Transverse colon (tissue), 4 donors: ENCODE data around the gene GPR143. TPM values are rescaled to one million over a fixed set of nuclear protein-coding genes. Genes with fewer than 3 reads are reported as not detected.

ENCODE experiments used
- DNase-seq: peaks from one replicate; pipeline ENCODE4 v3.0.0-alpha.2; 2019
- H3K27ac ChIP-seq, 4 donors: fragments of 200-600 bp; sonication (generic); 2 replicates each; pipeline ENCODE4 v1.5.1; 2016 to 2018; ENCODE audit warnings: inconsistent platforms in 4 of 4
- H3K27me3 ChIP-seq: fragments of 200-600 bp; sonication (generic); 2 replicates; pipeline ENCODE4 v1.5.1; 2017; ENCODE audit warnings: inconsistent platforms
- H3K36me3 ChIP-seq, 4 donors: fragments of 200-600 bp; sonication (generic); 2 replicates each; pipeline ENCODE4 v1.5.1; 2017 to 2019; ENCODE audit warnings: inconsistent platforms in 4 of 4
- H3K4me1 ChIP-seq, 4 donors: fragments of 200-600 bp; sonication (generic); 2 replicates each; pipeline ENCODE4 v1.5.1; 2017 to 2020; ENCODE audit warnings: inconsistent platforms in 4 of 4
- H3K4me3 ChIP-seq, 4 donors: fragments of 200-600 bp; sonication (generic); 1 replicate in 1 of 4; 2 replicates in 3 of 4; pipeline versions ENCODE4 v1.5.1 to v1.6.1; 2017 to 2019; ENCODE audit warnings: inconsistent platforms in 4 of 4
- H3K9me3 ChIP-seq, 2 donors: fragments of 200-600 bp; sonication (generic); 2 replicates each; pipeline ENCODE4 v1.5.1; 2017 to 2019; ENCODE audit warnings: inconsistent platforms in 2 of 2
- EP300 ChIP-seq: sonication (generic); formaldehyde crosslinking; IDR thresholded peaks from one replicate; pipeline ENCODE4 v1.6.1; 2017; ENCODE audit warnings: antibody characterized with exemption, low read depth
- POLR2A ChIP-seq: fragments of 450-650 bp; IDR thresholded peaks from one replicate; pipeline ENCODE4 v1.6.1; 2016; ENCODE audit warnings: antibody characterized with exemption, mild to moderate bottlenecking, moderate library complexity
- POLR2AphosphoS5 ChIP-seq, 3 donors: sonication (generic); formaldehyde crosslinking; IDR thresholded peaks; one replicate each; pipeline ENCODE4 v1.6.1; 2016; ENCODE audit warnings: antibody characterized with exemption in 3 of 3
- WGBS, 2 donors: methylation state at CpG; one replicate each; pipeline ENCODE4 v1.1.5; 2018; ENCODE audit warnings: low coverage in 1 of 2; 5-methylcytosine and 5-hydroxymethylcytosine counted together
- in situ Hi-C, 4 donors: fragments of 200-750 bp; cut with MboI; loops; one replicate each; pipeline versions ENCODE4 v1.15.0 to v1.15.1; 2017; ENCODE audit warnings: low sequenced_read_pairs in 3 of 4, low pct_ligation_motif_present in 1 of 4, low pct_unique_long_range_greater_than_20kb in 1 of 4
- intact Hi-C: fragments of 100-400 bp; cut with DNase I; formaldehyde crosslinking; loops from one replicate; pipeline ENCODE4 v1.15.1; 2023; ENCODE audit warnings: low total_unique reads
- total RNA-seq, 4 donors: library from RNA; depleted of rRNA; stranded (reverse); fragments of >200 nt; gene quantifications; one replicate each; pipeline ENCODE4 v1.1.0, GENCODE V29; 2016
- TF ChIP-seq, protein P1 (sequence below), 5 experiments: fragments of 200-600 bp in 3 of 5; fragments of 450-650 bp in 2 of 5; sonication (generic) in 3 of 5; IDR thresholded peaks; 1 replicate in 2 of 5; 2 replicates in 3 of 5; pipeline ENCODE4 v1.5.1; 2016 to 2017; ENCODE audit warnings: antibody characterized with exemption in 5 of 5, inconsistent platforms in 3 of 5, mild to moderate bottlenecking in 2 of 5, moderate library complexity in 1 of 5

Gene GPR143
- total RNA-seq, 4 donors from 2014 or later, result 1.1 to 1.6 TPM; not detected in 2

DNA sequence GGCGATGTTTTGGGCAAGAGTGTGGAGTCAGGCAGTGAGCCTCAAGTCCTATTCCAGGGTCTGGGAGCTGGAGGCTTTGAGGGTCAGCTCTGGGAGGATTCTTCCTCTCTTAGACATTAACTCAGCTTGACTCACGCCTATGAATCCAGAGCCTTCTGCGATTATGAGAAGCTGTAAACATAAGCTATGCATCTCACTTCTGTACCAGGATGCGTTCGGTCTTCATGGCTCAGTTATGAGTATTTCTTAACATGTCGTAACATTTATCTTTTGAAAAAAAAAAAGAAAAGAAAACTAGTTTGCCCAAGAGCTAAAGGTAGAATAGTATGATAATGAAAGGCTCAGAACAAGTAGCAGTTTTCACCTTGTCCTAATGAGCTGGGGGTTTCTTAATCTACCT, 25.2 kb upstream of the GPR143 start:
- intact Hi-C loops, result no loop called here

DNA sequence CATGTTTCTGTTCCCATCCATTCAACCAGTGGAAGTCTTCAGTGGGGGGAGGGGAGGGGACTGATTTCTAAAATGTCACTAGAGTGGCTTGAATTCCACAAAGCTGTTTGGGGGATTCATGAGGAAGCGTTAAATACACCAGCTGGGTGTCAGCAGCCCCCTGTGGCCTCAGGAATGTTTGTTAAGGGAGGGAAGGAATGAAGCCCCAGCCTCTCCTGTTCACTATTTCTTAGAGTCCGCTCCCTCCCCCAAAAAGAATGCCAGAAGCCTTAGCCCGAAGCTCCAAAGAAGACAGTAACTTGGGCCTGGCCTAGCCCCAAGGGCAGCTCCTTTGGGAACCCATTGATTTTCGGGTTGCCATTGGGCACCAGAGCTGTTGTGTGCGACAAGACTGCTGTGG, 23.9 kb upstream of the GPR143 start:
- H3K4me3 ChIP-seq, result no peak overlapping the region
- no peaks in the 10 kb centered on the region for H3K36me3 ChIP-seq
- H3K9me3 ChIP-seq, result no peaks in the 10 kb centered on the region
- peaks cover 0 to 16% (median 0%) of the 10 kb centered on the region in 4 donors for H3K4me1 ChIP-seq
- intact Hi-C loops (no loop called here), in situ Hi-C loops (no loop called here)
- WGBS, 2 donors, result 56% methylated on average over 5 of the region's 5 CpGs; no CpG with 5 or more reads in 1 of the 2 donors
- H3K27me3 ChIP-seq, result peaks cover 4% of the 10 kb centered on the region
- H3K27ac ChIP-seq, result peak overlapping the region in 1 of 4 donors; percentile 29
- no peak for DNase-seq
- TF ChIP-seq EP300 (no peak), POLR2AphosphoS5 (IDR thresholded peaks at IDR 0.05) (no peak), POLR2A (no peak)
- TF ChIP-seq, protein P1, sequence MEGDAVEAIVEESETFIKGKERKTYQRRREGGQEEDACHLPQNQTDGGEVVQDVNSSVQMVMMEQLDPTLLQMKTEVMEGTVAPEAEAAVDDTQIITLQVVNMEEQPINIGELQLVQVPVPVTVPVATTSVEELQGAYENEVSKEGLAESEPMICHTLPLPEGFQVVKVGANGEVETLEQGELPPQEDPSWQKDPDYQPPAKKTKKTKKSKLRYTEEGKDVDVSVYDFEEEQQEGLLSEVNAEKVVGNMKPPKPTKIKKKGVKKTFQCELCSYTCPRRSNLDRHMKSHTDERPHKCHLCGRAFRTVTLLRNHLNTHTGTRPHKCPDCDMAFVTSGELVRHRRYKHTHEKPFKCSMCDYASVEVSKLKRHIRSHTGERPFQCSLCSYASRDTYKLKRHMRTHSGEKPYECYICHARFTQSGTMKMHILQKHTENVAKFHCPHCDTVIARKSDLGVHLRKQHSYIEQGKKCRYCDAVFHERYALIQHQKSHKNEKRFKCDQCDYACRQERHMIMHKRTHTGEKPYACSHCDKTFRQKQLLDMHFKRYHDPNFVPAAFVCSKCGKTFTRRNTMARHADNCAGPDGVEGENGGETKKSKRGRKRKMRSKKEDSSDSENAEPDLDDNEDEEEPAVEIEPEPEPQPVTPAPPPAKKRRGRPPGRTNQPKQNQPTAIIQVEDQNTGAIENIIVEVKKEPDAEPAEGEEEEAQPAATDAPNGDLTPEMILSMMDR (IDR thresholded peaks at IDR 0.05), result no peak

More for the DNA sequence above, 25.2 kb upstream of the GPR143 start:
- Histone ChIP-seq H3K36me3 (no peaks in the 10 kb centered on the region), H3K9me3 (no peaks in the 10 kb centered on the region), H3K27me3 (no peaks in the 10 kb centered on the region), H3K4me3 (no peak overlapping the region), H3K4me1 (peaks cover 0 to 16% (median 0%) of the 10 kb centered on the region in 4 donors), H3K27ac (no peak overlapping the region)
- TF ChIP-seq POLR2A, result no peak
- no peak for TF ChIP-seq POLR2AphosphoS5 (IDR thresholded peaks at IDR 0.05)
- no peak for TF ChIP-seq EP300
- TF ChIP-seq, protein P1 (IDR thresholded peaks at IDR 0.05), result no peak
- in situ Hi-C loops, result no loop called here
- no peak for DNase-seq
- WGBS, 2 donors, result 85 to 89% methylated on average over 4 to 6 of the region's 6 CpGs

DNA sequence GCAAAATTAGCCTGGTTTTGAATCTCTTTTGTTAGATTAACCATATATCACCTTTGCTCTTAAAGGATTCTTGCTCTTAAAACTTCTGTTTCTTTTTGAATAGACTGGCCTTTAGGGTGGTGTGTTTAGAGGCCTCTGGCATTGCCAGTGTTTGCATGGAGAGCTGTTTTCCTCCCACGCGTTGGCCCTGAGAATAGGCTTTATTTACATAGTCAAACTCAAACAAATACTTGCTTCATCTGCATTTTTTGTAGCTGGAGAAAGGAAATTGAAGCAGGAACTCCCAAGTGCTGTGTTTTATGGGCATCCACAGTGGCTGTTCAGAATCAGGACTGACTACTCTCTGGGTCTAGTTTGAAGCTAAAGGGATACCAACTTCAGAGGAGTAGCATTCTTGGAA, 23.3 kb upstream of the GPR143 start:
- Histone ChIP-seq H3K4me1 (peaks cover 0 to 13% (median 0%) of the 10 kb centered on the region in 4 donors), H3K27me3 (peaks cover 4% of the 10 kb centered on the region), H3K27ac (peak overlapping the region in 1 of 4 donors; percentile 29), H3K4me3 (no peak overlapping the region), H3K36me3 (no peaks in the 10 kb centered on the region), H3K9me3 (no peaks in the 10 kb centered on the region)
- intact Hi-C loops (no loop called here), in situ Hi-C loops (no loop called here)
- DNase-seq, result no peak
- TF ChIP-seq EP300, result no peak
- no peak for TF ChIP-seq POLR2A
- TF ChIP-seq POLR2AphosphoS5 (IDR thresholded peaks at IDR 0.05), result no peak
- TF ChIP-seq, protein P1 (IDR thresholded peaks at IDR 0.05), result no peak
- WGBS, 2 donors, result 11 to 20% methylated on average over 2 of the region's 2 CpGs

DNA sequence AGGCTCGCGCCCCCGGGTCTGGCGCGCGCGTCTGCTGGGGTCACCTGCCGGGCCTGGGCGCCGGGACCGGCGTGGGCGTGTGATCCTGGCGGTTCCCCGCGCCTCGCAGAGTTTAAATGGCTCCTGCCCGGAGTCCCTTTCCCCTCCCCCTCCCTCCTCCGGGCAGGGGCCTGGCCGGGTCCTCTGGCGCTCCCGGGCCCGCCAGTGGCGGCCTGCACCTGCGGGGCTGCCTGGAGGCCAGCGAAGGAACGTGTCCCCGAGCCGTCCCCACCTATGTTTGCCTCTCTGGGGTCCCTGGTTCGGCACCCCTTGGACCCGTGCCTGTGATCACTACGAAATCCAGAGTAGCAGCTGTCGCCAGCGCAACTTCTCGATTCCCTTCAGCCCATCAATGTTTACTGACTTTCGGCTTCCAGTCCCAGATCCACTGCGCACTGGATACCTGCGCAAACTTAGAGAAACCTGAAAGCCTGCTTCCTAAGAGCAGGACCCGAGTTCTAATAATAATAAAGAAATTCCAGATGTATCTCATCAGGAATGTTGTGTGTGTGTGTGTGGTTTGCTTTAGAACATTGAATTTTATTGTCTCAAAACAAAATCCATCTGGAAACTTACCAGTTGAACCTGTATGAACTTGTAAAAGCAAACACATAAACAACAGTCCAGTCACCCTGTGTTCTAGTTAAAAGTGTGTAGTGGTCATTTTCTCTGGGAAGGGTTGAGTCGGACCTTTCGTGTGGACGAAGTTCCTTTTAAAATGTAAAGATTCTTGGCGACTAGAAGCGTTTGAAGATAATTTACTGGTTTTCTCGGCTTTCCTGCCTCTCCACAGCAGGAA, 21.4 kb upstream of the GPR143 start:
- peak overlapping the region; percentile 14 to 60 (median 55) for H3K4me3 ChIP-seq
- peaks cover 0 to 10% (median 0%) of the 10 kb centered on the region in 4 donors for H3K4me1 ChIP-seq
- no peaks in the 10 kb centered on the region for H3K36me3 ChIP-seq
- in situ Hi-C loops, result no loop called here
- intact Hi-C loops, result no loop called here
- TF ChIP-seq, protein P1 (IDR thresholded peaks at IDR 0.05), result no peak
- no peak for TF ChIP-seq POLR2AphosphoS5 (IDR thresholded peaks at IDR 0.05)
- TF ChIP-seq EP300, result no peak
- TF ChIP-seq POLR2A, result no peak
- WGBS, 2 donors, result 23% methylated on average over 13 of the region's 45 CpGs; no CpG with 5 or more reads in 1 of the 2 donors
- DNase-seq, result no peak
- H3K27me3 ChIP-seq, result peaks cover 4% of the 10 kb centered on the region
- no peaks in the 10 kb centered on the region for H3K9me3 ChIP-seq
- H3K27ac ChIP-seq, result peak overlapping the region; percentile 34 to 75 (median 70)
